ENCODE measurements around the gene HBB.

DNA sequence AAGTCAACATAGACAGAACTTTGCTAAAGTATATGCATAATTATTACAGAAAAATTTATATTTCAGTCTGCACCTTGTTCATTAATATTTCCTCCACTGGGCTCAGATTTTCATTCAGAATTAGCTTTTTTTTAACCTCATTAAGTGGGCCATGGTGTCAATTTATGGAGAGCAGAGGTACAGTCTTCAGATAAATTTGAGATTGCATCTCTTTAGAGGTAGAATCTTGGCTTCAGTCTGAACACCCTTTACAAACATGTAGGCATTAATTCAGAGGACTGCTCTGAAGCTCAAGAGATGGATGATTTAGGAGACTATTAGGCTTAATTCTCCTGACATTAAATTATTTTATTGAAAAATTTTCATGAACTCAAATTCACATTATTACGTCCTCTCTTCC is 3.4 kb upstream of the HBB start:
- TF ChIP-seq POLR2A (IDR thresholded peaks at IDR 0.05), result no peak
- TF ChIP-seq, protein P1, sequence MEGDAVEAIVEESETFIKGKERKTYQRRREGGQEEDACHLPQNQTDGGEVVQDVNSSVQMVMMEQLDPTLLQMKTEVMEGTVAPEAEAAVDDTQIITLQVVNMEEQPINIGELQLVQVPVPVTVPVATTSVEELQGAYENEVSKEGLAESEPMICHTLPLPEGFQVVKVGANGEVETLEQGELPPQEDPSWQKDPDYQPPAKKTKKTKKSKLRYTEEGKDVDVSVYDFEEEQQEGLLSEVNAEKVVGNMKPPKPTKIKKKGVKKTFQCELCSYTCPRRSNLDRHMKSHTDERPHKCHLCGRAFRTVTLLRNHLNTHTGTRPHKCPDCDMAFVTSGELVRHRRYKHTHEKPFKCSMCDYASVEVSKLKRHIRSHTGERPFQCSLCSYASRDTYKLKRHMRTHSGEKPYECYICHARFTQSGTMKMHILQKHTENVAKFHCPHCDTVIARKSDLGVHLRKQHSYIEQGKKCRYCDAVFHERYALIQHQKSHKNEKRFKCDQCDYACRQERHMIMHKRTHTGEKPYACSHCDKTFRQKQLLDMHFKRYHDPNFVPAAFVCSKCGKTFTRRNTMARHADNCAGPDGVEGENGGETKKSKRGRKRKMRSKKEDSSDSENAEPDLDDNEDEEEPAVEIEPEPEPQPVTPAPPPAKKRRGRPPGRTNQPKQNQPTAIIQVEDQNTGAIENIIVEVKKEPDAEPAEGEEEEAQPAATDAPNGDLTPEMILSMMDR (IDR thresholded peaks at IDR 0.05), result no peak
- TF ChIP-seq POLR2AphosphoS5 (IDR thresholded peaks at IDR 0.05), result no peak

All from upper lobe of left lung (tissue), 4 donors.